Measurements from ENCODE around the gene LRRC8D. TPM values are rescaled to one million over a fixed set of nuclear protein-coding genes. Genes with fewer than 3 reads are reported as not detected.

The LRRC8D gene
- total and polyA plus RNA-seq, 2 experiments from 2014 or later, result 30.1 to 30.7 TPM

DNA sequence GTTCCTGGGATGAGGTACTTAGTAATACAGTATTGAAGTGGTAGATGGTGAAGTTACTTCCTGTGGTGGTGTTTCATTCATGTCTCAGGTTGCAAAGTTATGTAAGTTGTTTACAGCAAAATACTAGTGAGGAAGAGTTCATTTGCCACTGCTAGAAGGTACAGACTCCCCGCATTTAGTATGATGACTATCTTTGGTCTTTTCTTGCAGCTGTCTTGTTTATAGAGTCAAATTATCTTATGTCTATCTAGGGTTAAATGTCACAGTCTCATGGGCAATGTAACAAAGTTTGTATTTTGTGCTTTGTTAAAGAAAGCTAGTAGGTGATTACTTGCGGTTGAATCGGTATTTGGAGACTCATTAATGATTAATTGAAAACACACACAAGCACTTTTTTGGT, 50.2 kb downstream of the LRRC8D start:
- 80 to 84% methylated on average over 3 of the region's 3 CpGs for WGBS, 2 experiments (ENCODE audit: low coverage in 1 of 2, low lambda C conversion rate in 2 of 2, missing lambda C conversion rate in 2 of 2)
- Histone ChIP-seq H3K9ac (no peak overlapping the region), H3F3A (ENCODE audit: insufficient read depth) (peaks cover 7% of the 10 kb centered on the region), H3K9me2 (ENCODE audit: insufficient read depth) (no peaks in the 10 kb centered on the region), H3K4me1 (ENCODE audit: insufficient read depth) (peaks cover 21% of the 10 kb centered on the region), H3K79me2 (ENCODE audit: insufficient read depth) (peaks cover 44% of the 10 kb centered on the region), H3K4me3 (no peak overlapping the region), H3K36me3 (ENCODE audit: low read depth) (no peaks in the 10 kb centered on the region), H3K4me2 (ENCODE audit: unreplicated experiment) (no peak overlapping the region), H2AFZ (no peak overlapping the region), H4K20me1 (ENCODE audit: insufficient read depth) (no peaks in the 10 kb centered on the region), H3K27me3 (replicated peaks; ENCODE audit: insufficient read depth) (no peaks in the 10 kb centered on the region), H3K27ac (no peak overlapping the region), H3K9me3 (ENCODE audit: low read depth) (no peaks in the 10 kb centered on the region)
- no peak for DNase-seq
- in situ Hi-C loops (cut with MboI), result no loop called here
- TF ChIP-seq EZH2phosphoT487 (IDR thresholded peaks at IDR 0.05; ENCODE audit: insufficient read depth, low read depth) (no peak), EZH2 (IDR thresholded peaks at IDR 0.05; ENCODE audit: insufficient read depth, poor library complexity, severe bottlenecking) (no peak)

DNA sequence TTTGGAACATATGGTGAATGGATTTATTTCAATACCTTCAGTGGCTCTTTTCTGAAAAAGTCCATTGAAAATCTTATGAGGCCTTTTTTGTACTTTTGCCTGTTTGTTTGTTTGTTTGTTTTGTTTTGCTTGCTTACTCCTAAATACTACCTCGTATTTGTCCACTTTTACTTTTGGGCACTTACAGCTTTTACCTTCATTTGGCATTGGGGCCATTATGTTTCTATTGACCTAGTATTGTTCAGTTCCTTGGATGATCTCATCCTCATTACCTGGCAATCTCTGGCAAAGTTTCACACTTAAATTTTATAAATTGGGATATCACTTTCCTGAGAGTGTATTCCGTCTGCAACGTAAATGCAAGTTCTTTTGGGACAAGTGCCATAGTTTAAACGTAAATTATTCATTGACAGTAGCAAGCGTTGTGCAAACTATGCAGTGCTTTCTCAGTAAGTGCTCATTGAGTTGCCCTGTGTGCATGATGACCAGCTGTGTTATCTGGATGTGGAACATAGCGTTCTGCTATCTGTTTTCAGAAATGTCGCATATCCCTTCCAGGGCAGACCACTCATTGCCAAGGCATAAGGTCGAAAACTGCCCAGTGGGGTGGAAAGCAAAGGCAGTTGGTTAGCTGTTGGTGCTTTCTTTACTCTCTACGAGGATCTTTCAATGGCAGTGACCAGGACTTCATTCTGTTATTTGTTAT, 51.1 kb downstream of the LRRC8D start:
- Histone ChIP-seq H3K4me1 (ENCODE audit: insufficient read depth) (peaks cover 14% of the 10 kb centered on the region), H3K9ac (no peak overlapping the region), H3K9me2 (ENCODE audit: insufficient read depth) (no peaks in the 10 kb centered on the region), H2AFZ (no peak overlapping the region), H3F3A (ENCODE audit: insufficient read depth) (no peaks in the 10 kb centered on the region), H3K4me2 (ENCODE audit: unreplicated experiment) (no peak overlapping the region), H3K9me3 (ENCODE audit: low read depth) (no peaks in the 10 kb centered on the region), H3K27me3 (replicated peaks; ENCODE audit: insufficient read depth) (no peaks in the 10 kb centered on the region), H3K27ac (no peak overlapping the region), H3K36me3 (ENCODE audit: low read depth) (no peaks in the 10 kb centered on the region), H3K4me3 (no peak overlapping the region), H3K79me2 (ENCODE audit: insufficient read depth) (peaks cover 46% of the 10 kb centered on the region), H4K20me1 (ENCODE audit: insufficient read depth) (no peaks in the 10 kb centered on the region)
- in situ Hi-C loops (cut with MboI), result no loop called here
- TF ChIP-seq EZH2phosphoT487 (IDR thresholded peaks at IDR 0.05; ENCODE audit: insufficient read depth, low read depth) (no peak), EZH2 (IDR thresholded peaks at IDR 0.05; ENCODE audit: insufficient read depth, poor library complexity, severe bottlenecking) (no peak)
- no peak for DNase-seq
- 95 to 96% methylated on average over 9 of the region's 9 CpGs for WGBS, 2 experiments (ENCODE audit: low coverage in 1 of 2, low lambda C conversion rate in 2 of 2, missing lambda C conversion rate in 2 of 2)

DNA sequence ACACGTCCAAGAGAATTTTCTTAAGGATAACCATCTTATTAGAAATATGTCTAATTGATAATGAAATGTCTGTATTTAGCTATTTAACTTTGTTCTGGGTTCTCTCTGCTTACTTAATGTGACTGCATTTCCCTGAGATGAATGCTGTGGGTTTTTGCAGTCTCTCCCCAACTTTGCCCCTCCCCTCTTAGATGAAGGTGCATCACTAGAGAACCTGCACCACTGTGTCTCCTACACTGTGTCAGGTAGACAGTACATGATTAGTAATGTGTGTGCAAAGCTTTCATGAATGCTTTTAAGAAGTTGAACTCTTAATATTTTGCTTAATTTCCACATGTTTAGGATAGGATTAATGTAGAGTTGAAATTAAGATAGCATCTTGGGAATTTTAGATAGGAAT, 51.7 kb downstream of the LRRC8D start:
- TF ChIP-seq EZH2 (IDR thresholded peaks at IDR 0.05; ENCODE audit: insufficient read depth, poor library complexity, severe bottlenecking) (no peak), EZH2phosphoT487 (IDR thresholded peaks at IDR 0.05; ENCODE audit: insufficient read depth, low read depth) (no peak)
- in situ Hi-C loops (cut with MboI), result no loop called here
- Histone ChIP-seq H2AFZ (no peak overlapping the region), H3K4me3 (no peak overlapping the region), H3K4me1 (ENCODE audit: insufficient read depth) (peaks cover 14% of the 10 kb centered on the region), H3K36me3 (ENCODE audit: low read depth) (no peaks in the 10 kb centered on the region), H3K79me2 (ENCODE audit: insufficient read depth) (peaks cover 46% of the 10 kb centered on the region), H3K27ac (no peak overlapping the region), H3F3A (ENCODE audit: insufficient read depth) (no peaks in the 10 kb centered on the region), H4K20me1 (ENCODE audit: insufficient read depth) (no peaks in the 10 kb centered on the region), H3K4me2 (ENCODE audit: unreplicated experiment) (no peak overlapping the region), H3K9ac (no peak overlapping the region), H3K27me3 (replicated peaks; ENCODE audit: insufficient read depth) (no peaks in the 10 kb centered on the region), H3K9me3 (ENCODE audit: low read depth) (no peaks in the 10 kb centered on the region), H3K9me2 (ENCODE audit: insufficient read depth) (no peaks in the 10 kb centered on the region)
- 76 to 91% methylated on average over 1 of the region's 1 CpG for WGBS, 2 experiments (ENCODE audit: low coverage in 1 of 2, low lambda C conversion rate in 2 of 2, missing lambda C conversion rate in 2 of 2)
- DNase-seq, result no peak

DNA sequence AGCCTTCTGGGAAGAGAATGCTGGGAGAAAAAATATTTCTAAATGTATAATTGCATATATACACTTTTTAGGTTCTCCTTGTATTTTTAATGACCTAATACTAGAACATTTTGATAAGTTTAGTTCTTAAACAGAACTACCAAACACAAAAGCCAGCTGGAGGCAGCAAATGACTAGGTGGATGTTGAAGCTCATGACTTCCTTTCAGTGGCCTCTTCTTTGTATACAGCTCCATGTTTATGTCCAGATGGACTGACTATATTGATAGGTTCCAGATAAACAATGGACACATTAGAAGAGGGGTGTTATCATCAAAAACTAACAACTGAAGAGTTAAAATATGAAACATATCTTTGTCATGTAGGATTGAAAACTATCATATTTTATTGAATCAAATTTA, 52.5 kb downstream of the LRRC8D start:
- TF ChIP-seq EZH2phosphoT487 (IDR thresholded peaks at IDR 0.05; ENCODE audit: insufficient read depth, low read depth) (no peak), EZH2 (IDR thresholded peaks at IDR 0.05; ENCODE audit: insufficient read depth, poor library complexity, severe bottlenecking) (no peak)
- DNase-seq, result no peak
- H3K36me3 ChIP-seq (ENCODE audit: low read depth), result no peaks in the 10 kb centered on the region
- peaks cover 14% of the 10 kb centered on the region for H3K4me1 ChIP-seq (ENCODE audit: insufficient read depth)
- peak overlapping the region; percentile 37; the same call in 1 of the 2 replicates for H3K27ac ChIP-seq
- H4K20me1 ChIP-seq (ENCODE audit: insufficient read depth), result no peaks in the 10 kb centered on the region
- no peaks in the 10 kb centered on the region for H3F3A ChIP-seq (ENCODE audit: insufficient read depth)
- H3K4me2 ChIP-seq (ENCODE audit: unreplicated experiment), result no peak overlapping the region
- no peak overlapping the region for H3K4me3 ChIP-seq
- no peak overlapping the region for H3K9ac ChIP-seq
- H3K79me2 ChIP-seq (ENCODE audit: insufficient read depth), result peaks cover 43% of the 10 kb centered on the region
- H3K9me2 ChIP-seq (ENCODE audit: insufficient read depth), result no peaks in the 10 kb centered on the region
- H2AFZ ChIP-seq, result no peak overlapping the region
- H3K27me3 ChIP-seq (replicated peaks; ENCODE audit: insufficient read depth), result no peaks in the 10 kb centered on the region
- in situ Hi-C loops (cut with MboI), result no loop called here
- H3K9me3 ChIP-seq (ENCODE audit: low read depth), result no peaks in the 10 kb centered on the region

Data from GM23248 (cell line).